ENCODE results near the gene DNAJC18.

GRCh38 chr5:139392678-139393496 is 46.4 kb downstream of the DNAJC18 start:
- TF ChIP-seq, protein P1, sequence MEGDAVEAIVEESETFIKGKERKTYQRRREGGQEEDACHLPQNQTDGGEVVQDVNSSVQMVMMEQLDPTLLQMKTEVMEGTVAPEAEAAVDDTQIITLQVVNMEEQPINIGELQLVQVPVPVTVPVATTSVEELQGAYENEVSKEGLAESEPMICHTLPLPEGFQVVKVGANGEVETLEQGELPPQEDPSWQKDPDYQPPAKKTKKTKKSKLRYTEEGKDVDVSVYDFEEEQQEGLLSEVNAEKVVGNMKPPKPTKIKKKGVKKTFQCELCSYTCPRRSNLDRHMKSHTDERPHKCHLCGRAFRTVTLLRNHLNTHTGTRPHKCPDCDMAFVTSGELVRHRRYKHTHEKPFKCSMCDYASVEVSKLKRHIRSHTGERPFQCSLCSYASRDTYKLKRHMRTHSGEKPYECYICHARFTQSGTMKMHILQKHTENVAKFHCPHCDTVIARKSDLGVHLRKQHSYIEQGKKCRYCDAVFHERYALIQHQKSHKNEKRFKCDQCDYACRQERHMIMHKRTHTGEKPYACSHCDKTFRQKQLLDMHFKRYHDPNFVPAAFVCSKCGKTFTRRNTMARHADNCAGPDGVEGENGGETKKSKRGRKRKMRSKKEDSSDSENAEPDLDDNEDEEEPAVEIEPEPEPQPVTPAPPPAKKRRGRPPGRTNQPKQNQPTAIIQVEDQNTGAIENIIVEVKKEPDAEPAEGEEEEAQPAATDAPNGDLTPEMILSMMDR (IDR thresholded peaks at IDR 0.05), result peak; percentile 43 to 50 (median 48)
- TF ChIP-seq POLR2A (IDR thresholded peaks at IDR 0.05), result no peak

All from right lobe of liver (tissue), 4 donors.